Muscle of leg (tissue), 11 donors: ENCODE measurements around the gene ERN1. TPM values are rescaled to one million over a fixed set of nuclear protein-coding genes. Genes with fewer than 3 reads are reported as not detected.
A peak's percentile ranks its signal among the peaks of the same experiment; 100 is the strongest.

Experiments used
- DNase-seq: peaks from one replicate; pipeline ENCODE4 v3.0.0; 2013
- H3K27ac ChIP-seq: one replicate; pipeline ENCODE4 v1.5.1; 2013; ENCODE audit warnings: mild to moderate bottlenecking, low read length, control low read depth
- H3K27me3 ChIP-seq: one replicate; pipeline ENCODE4 v1.6.1; 2013; ENCODE audit warnings: low read length; ENCODE audit not compliant: control insufficient read depth, insufficient read depth
- H3K36me3 ChIP-seq: one replicate; pipeline ENCODE4 v1.6.1; 2013; ENCODE audit warnings: low read length; ENCODE audit not compliant: control insufficient read depth, insufficient read depth
- H3K4me1 ChIP-seq: one replicate; pipeline ENCODE4 v1.6.1; 2013; ENCODE audit warnings: low read length; ENCODE audit not compliant: control insufficient read depth, insufficient read depth
- H3K4me3 ChIP-seq: one replicate; pipeline ENCODE4 v1.5.1; 2013; ENCODE audit warnings: low read length, control low read depth
- H3K9me3 ChIP-seq: replicated peaks from 2 replicates; pipeline ENCODE4 v1.6.1; 2013; ENCODE audit warnings: low read depth, low read length; ENCODE audit not compliant: control insufficient read depth
- WGBS: methylation state at CpG from one replicate; pipeline ENCODE4 v1.1.5; 2013; ENCODE audit warnings: missing lambda C conversion rate; ENCODE audit not compliant: insufficient coverage; 5-methylcytosine and 5-hydroxymethylcytosine counted together
- polyA plus RNA-seq, 8 donors: library from polyadenylated mRNA; unstranded; fragments of 120-200 nt; gene quantifications; one replicate each; pipeline versions ENCODE4 v1.2.1 to v1.2.3, GENCODE V29; 2013; ENCODE audit warnings: inconsistent platforms in 1 of 8, low replicate concordance in 1 of 8; ENCODE audit not compliant: insufficient read length in 8 of 8, insufficient read depth in 1 of 8
- total RNA-seq: library from RNA; stranded (reverse); fragments of 120-200 nt; gene quantifications from one replicate; pipeline ENCODE4 v1.2.4, GENCODE V29; 2013

Gene ERN1
- total and polyA plus RNA-seq, 9 donors: 3.4 to 5.7 (median 4.8) TPM

DNA sequence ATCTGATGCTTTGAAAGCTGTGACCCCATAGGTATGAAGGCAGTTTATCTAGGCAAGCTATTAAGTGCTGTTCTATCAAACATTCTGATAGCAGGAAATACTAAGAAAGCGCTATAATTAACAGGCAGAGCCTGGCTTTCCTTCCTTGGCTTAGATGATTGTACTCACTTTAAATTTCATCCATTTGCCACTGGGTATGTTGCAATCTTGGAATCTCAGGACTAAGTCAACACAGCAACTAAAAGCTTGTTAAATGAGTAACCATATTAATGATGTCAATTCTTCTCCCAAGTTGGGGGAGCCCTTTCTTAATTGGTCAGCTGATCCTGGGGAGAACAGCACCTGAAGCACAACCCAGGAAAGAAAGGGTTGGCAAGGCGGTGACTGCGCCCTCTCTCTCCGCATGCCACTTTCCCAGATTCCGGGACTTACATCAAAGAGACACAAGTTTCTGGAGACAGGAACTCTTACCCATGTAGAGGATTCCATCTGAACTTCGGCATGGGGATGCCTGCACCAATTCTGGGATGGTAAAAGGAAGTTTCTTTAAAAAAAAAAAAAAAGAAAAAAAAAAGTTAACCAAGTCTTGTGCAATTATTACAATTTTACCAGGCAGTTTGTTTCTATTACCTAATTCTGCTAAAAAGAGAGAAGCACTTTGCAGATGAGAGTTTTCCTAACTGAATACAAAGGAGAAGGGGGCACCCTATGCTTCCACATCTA is 55.1 kb downstream of the ERN1 start:
- no peaks in the 10 kb centered on the region for H3K27me3 ChIP-seq
- DNase-seq: no peak
- H3K9me3 ChIP-seq: peaks cover 2% of the 10 kb centered on the region
- peaks cover 22% of the 10 kb centered on the region for H3K36me3 ChIP-seq
- H3K27ac ChIP-seq: no peak overlapping the region
- no CpG with 5 or more reads among the region's 6 CpGs for WGBS
- no peak overlapping the region for H3K4me3 ChIP-seq
- H3K4me1 ChIP-seq: no peaks in the 10 kb centered on the region

DNA sequence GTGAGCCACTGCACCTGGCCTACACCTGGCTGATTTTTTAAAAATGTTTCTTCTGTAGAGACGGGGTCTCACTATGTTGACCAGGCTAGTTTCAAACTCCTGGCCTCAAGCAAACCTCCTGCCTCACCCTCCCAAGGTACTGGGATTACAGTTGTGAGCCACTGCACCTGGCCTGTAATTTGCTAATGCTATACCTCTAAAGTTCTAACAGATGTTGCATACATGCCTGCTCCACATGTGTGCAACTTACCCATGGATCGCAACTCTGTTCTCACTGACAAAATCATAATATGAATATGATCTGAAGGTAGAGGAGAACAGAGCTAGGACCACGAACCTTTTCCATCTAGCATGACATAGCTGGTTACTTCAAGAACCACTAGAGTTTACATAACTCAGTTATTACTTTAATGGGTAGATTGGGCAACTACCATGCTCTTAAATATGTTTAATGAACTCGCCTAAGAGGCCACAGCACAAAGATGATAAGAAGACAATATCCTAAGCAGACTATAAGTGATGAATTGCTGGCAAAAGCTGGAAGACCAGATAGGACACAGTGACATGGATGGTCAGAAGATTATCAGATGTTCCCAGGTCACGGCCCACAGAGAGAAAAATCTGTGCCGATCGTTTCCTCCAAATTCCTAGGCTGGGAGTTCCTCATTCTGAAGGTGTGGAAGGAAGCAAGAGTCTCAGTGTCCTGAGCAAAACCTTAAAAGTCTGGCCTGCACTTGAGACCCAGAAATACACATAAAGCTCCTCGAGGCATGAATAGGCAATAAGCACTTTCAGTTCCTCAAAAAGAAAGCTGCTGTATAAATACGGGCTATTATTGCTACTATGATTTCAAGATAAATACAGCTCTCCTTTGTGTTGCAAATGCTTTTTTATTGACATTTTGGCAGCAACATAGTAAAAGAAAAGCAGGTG is 55.9 kb downstream of the ERN1 start:
- Histone ChIP-seq H3K4me1 (no peaks in the 10 kb centered on the region), H3K4me3 (no peak overlapping the region), H3K27me3 (no peaks in the 10 kb centered on the region), H3K9me3 (peaks cover 9% of the 10 kb centered on the region), H3K27ac (no peak overlapping the region), H3K36me3 (peaks cover 30% of the 10 kb centered on the region)
- peak; percentile 41 for DNase-seq
- WGBS: 80% methylated on average over 3 of the region's 9 CpGs

DNA sequence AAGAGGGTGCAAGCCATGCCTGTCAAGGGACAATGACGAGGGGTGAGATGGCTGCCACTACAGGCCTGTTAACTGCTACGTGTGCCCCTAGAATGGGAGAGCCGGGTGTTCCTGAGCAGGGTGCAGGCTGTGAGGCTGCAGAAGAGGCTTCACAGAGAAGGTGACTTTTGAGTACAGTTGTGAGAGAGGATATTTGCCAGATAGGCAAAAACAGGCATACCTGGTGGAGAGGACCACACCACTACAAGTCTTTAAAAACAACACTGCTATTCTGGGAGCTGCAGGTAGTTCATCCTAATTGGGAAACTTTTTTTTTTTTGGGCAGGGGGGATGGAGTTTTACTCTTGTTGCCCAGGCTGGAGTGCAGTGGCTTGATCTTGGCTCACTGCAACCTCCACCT is 58.8 kb downstream of the ERN1 start:
- Histone ChIP-seq H3K4me1 (no peaks in the 10 kb centered on the region), H3K4me3 (no peak overlapping the region), H3K36me3 (peaks cover 49% of the 10 kb centered on the region), H3K27me3 (no peaks in the 10 kb centered on the region), H3K9me3 (peaks cover 13% of the 10 kb centered on the region), H3K27ac (no peak overlapping the region)
- DNase-seq: no peak
- 100% methylated on average over 1 of the region's 3 CpGs for WGBS

DNA sequence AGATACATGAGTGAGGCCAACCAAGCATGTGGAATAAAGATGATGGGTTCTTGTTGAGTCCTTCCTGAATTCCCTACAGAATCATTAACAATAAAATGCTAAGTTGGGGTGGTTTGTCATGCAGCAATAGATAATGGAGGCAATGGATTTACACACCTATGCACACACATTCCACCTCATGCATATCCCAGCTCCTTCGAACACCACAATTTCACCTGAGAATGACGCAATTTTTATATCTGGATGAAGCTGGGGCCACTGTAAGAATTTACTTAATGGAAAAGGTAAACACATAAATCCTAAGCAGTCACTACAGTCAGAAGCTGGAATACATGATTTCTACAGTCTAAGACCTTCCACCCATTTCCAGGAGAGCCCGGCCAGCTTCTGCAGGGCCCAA is 59.7 kb downstream of the ERN1 start:
- Histone ChIP-seq H3K27ac (no peak overlapping the region), H3K4me3 (no peak overlapping the region), H3K4me1 (no peaks in the 10 kb centered on the region), H3K27me3 (no peaks in the 10 kb centered on the region), H3K36me3 (peaks cover 53% of the 10 kb centered on the region), H3K9me3 (peaks cover 13% of the 10 kb centered on the region)
- no CpG with 5 or more reads among the region's 3 CpGs for WGBS
- DNase-seq: no peak

DNA sequence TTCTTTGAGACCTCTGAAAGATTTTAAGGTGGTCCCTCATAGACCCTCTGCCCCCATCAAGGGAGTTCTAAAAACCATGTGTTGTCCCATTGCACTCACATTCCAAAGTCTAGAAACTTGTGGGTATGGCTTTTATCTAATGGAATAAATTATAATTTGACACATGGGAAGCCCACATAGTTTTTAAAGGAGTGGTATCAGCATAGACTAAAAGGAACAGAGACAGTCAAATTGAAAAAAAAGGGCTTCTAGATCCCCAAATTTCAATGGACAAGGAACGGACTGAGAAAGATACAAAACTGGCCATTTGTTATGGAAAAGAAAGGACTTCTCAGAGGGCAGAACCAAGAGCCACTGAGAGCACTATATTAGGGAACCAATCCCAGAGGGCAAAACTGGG is 60.8 kb downstream of the ERN1 start:
- no peak overlapping the region for H3K27ac ChIP-seq
- WGBS: 100% methylated on average over 1 of the region's 1 CpG
- no peak overlapping the region for H3K4me3 ChIP-seq
- DNase-seq: no peak
- no peaks in the 10 kb centered on the region for H3K4me1 ChIP-seq
- peaks cover 13% of the 10 kb centered on the region for H3K9me3 ChIP-seq
- H3K27me3 ChIP-seq: no peaks in the 10 kb centered on the region
- peaks cover 61% of the 10 kb centered on the region for H3K36me3 ChIP-seq

DNA sequence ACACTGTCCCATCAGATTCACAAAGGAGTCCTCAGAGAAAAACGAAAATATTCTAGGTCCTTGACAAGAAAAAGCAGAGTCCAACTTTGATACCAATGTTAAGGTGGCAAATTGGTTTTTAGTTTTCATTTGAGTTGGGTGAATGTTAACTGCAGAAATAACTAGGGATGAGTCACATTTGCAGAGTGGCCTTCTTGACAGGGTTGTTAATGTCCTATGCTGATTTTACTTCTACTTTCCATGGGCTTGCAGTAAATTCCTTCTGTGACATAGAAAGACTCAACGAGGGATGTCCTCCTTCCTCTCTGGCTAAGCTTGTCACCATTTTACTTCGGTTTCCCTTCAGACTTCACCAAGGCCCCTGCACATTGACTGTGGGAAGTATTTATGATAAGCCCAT is 62.3 kb downstream of the ERN1 start:
- Histone ChIP-seq H3K4me3 (no peak overlapping the region), H3K9me3 (peaks cover 13% of the 10 kb centered on the region), H3K4me1 (no peaks in the 10 kb centered on the region), H3K27ac (no peak overlapping the region), H3K27me3 (no peaks in the 10 kb centered on the region), H3K36me3 (peaks cover 64% of the 10 kb centered on the region)
- no CpG with 5 or more reads among the region's 3 CpGs for WGBS
- DNase-seq: no peak

DNA sequence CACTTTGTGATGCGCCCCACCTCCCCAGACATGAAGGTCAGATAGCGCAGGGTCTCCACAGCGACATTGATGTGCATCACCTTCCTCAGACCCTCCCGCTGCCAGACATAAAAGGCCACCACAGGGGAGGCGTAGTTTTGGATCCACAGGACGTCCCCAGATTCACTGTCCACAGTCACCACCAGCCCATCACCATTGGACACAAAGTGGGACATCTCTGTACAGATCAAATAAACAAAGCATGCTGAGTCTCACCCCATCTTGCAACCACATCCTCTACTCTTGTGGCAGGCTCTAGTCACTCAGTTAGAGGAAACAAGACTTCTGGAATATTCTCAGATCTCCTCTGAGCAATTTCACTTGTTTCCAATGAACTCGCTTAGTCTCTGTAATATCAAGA is 63.2 kb downstream of the ERN1 start:
- Histone ChIP-seq H3K36me3 (peaks cover 60% of the 10 kb centered on the region), H3K4me3 (no peak overlapping the region), H3K4me1 (no peaks in the 10 kb centered on the region), H3K9me3 (peaks cover 13% of the 10 kb centered on the region), H3K27ac (no peak overlapping the region), H3K27me3 (no peaks in the 10 kb centered on the region)
- DNase-seq: no peak
- 89% methylated on average over 6 of the region's 7 CpGs for WGBS

DNA sequence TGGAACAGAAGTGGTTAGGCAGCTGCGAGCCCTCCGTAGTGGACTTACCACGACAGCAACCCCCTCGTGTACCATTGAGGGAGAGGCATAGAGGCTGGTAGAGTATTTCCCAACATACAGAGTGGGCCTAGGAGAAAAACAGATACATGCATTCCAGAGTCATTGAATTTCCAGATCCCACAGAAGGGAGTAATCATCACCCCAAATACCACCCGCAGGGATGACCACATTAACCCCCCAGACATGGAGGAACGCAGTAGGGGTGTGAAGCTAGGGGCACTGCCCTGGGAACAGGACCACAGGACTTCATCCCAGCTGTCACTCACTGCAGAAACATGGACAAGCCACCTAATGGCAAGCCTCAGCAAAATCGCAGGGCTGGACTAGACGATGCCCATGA is 64.8 kb downstream of the ERN1 start:
- no peak for DNase-seq
- WGBS: 73% methylated on average over 2 of the region's 8 CpGs
- Histone ChIP-seq H3K4me3 (no peak overlapping the region), H3K4me1 (no peaks in the 10 kb centered on the region), H3K27ac (no peak overlapping the region), H3K27me3 (no peaks in the 10 kb centered on the region), H3K9me3 (peaks cover 13% of the 10 kb centered on the region), H3K36me3 (peaks cover 56% of the 10 kb centered on the region)

DNA sequence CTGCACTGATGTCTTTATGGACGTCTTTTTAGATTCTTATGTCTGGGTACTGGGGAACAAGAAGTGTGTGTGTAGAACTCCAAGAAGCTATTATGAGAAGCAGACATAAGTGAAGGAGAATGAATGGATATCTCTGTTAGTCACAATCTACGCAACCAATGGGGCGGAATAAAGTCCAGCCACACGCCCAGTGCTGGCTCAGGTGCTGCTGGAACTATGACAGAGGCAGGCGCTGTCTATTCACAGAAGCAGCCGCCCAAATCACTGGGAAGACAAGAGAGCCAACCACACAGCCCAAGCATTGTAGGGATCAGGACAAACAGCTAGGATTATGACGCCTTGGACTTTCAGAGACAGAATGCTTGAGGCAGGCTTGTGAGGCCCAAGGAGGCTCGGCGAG is 65.6 kb downstream of the ERN1 start:
- Histone ChIP-seq H3K27ac (no peak overlapping the region), H3K4me1 (no peaks in the 10 kb centered on the region), H3K9me3 (peaks cover 7% of the 10 kb centered on the region), H3K27me3 (no peaks in the 10 kb centered on the region), H3K4me3 (no peak overlapping the region), H3K36me3 (peaks cover 53% of the 10 kb centered on the region)
- WGBS: 87% methylated on average over 9 of the region's 9 CpGs
- no peak for DNase-seq

DNA sequence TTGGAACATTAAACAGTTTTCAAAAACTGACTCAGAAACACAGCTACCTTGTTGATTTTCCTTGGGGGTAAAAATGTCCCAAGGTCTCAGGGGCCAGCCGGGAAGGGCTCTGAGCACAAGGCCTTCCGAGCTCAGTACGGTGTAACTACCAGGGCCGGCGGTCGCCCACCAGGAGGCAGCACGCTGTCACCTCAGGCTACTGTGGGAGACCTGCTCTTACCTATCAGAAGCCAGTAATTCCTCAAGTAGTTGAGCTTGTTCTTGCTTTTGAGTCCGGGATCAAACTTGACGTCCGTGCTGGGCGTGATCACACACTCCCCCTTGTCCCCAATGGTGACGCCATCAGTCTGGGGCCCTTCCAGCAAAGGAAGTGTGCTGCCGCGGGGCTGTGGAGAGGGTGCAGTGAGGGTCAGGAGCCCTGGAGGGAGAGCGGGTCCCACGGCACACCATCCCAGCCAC is 66.1 kb downstream of the ERN1 start:
- Histone ChIP-seq H3K36me3 (peaks cover 52% of the 10 kb centered on the region), H3K27ac (no peak overlapping the region), H3K9me3 (peaks cover 3% of the 10 kb centered on the region), H3K4me3 (no peak overlapping the region), H3K4me1 (no peaks in the 10 kb centered on the region), H3K27me3 (no peaks in the 10 kb centered on the region)
- peak; percentile 18 for DNase-seq
- WGBS: 58% methylated on average over 9 of the region's 16 CpGs
